Activated CD8-positive, alpha-beta memory T cell treated with anti-CD3 and anti-CD28 coated beads, Interleukin-2, amount 10 ng/mL, durations not matched to agents 7 days and 5 days (primary cell): ENCODE data around the gene WFIKKN2. TPM values are rescaled to one million over a fixed set of nuclear protein-coding genes. Genes with fewer than 3 reads are reported as not detected.

ENCODE experiments used
- ATAC-seq: fragments of 150-1000 bp; cut with Tn5 transposase; one replicate; pipeline ENCODE4 v1.10.0; 2021; ENCODE audit warnings: moderate library complexity
- CTCF ChIA-PET: fragments of 350-600 bp; sonication (Branson Sonifier 250); formaldehyde crosslinking; loops from one replicate; lab custom pipeline; 2021; ENCODE audit warnings: antibody characterized with exemption; lab: Charles Lee
- DNase-seq: peaks from one replicate; pipeline ENCODE4 v3.0.0-alpha.2; 2020
- H3K27ac Mint-ChIP-seq: one replicate; pipeline ENCODE4 v1.8.0; 2021; ENCODE audit warnings: mild to moderate bottlenecking, mixed read lengths
- H3K27me3 Mint-ChIP-seq: one replicate; pipeline ENCODE4 v1.8.0; 2021; ENCODE audit warnings: mixed read lengths
- H3K36me3 Mint-ChIP-seq: one replicate; pipeline ENCODE4 v1.8.0; 2021; ENCODE audit warnings: mild to moderate bottlenecking, mixed read lengths
- H3K4me1 Mint-ChIP-seq: one replicate; pipeline ENCODE4 v1.8.0; 2021; ENCODE audit warnings: mixed read lengths
- H3K4me3 Mint-ChIP-seq: one replicate; pipeline ENCODE4 v1.8.0; 2021; ENCODE audit warnings: mild to moderate bottlenecking, moderate library complexity, mixed read lengths
- H3K9me3 Mint-ChIP-seq: one replicate; pipeline ENCODE4 v1.8.0; 2022; ENCODE audit warnings: low read depth, mixed read lengths
- total RNA-seq, 2 experiments: library from RNA; stranded (reverse); gene quantifications; one replicate each; pipeline ENCODE4 v1.2.3, GENCODE V29; 2021

Gene WFIKKN2
- total RNA-seq, 2 experiments from 2014 or later: not detected

GRCh38 chr17:50881182-50881581, 45.8 kb downstream of the WFIKKN2 start:
- CTCF ChIA-PET: interaction anchor here (0.6 kb wide), 1 partner anchor 11 kb away, joined by 3 read pairs; no protein-coding TSS in a partner anchor
- Mint-ChIP-seq H3K27ac (no peak overlapping the region), H3K4me3 (no peak overlapping the region), H3K36me3 (peaks cover 2% of the 10 kb centered on the region), H3K9me3 (no peaks in the 10 kb centered on the region), H3K4me1 (peaks cover 7% of the 10 kb centered on the region), H3K27me3 (peaks cover 19% of the 10 kb centered on the region)
- DNase-seq (no peak), ATAC-seq (no peak)

GRCh38 chr17:50882851-50883250, 47.5 kb downstream of the WFIKKN2 start:
- CTCF ChIA-PET: interaction anchor here (1.3 to 2.7 kb wide), 2 partner anchors 10 to 74 kb away, joined by 4 to 11 read pairs; no protein-coding TSS in a partner anchor
- Mint-ChIP-seq H3K27ac (no peak overlapping the region), H3K36me3 (peaks cover 2% of the 10 kb centered on the region), H3K27me3 (peaks cover 15% of the 10 kb centered on the region), H3K4me1 (peaks cover 19% of the 10 kb centered on the region), H3K9me3 (no peaks in the 10 kb centered on the region), H3K4me3 (no peak overlapping the region)
- DNase-seq (no peak), ATAC-seq (no peak)

GRCh38 chr17:50883850-50884438, 48.6 kb downstream of the WFIKKN2 start:
- no peak for ATAC-seq
- Mint-ChIP-seq H3K27ac (no peak overlapping the region), H3K4me1 (peaks cover 21% of the 10 kb centered on the region), H3K4me3 (no peak overlapping the region), H3K36me3 (peaks cover 1% of the 10 kb centered on the region), H3K27me3 (peaks cover 8% of the 10 kb centered on the region), H3K9me3 (no peaks in the 10 kb centered on the region)
- CTCF ChIA-PET: interaction anchor here (1.1 to 2.7 kb wide), 3 partner anchors 11 to 73 kb away, joined by 3 to 11 read pairs (median 4); partner anchors contain the start of gene TOB1
- DNase-seq: no peak

DNA sequence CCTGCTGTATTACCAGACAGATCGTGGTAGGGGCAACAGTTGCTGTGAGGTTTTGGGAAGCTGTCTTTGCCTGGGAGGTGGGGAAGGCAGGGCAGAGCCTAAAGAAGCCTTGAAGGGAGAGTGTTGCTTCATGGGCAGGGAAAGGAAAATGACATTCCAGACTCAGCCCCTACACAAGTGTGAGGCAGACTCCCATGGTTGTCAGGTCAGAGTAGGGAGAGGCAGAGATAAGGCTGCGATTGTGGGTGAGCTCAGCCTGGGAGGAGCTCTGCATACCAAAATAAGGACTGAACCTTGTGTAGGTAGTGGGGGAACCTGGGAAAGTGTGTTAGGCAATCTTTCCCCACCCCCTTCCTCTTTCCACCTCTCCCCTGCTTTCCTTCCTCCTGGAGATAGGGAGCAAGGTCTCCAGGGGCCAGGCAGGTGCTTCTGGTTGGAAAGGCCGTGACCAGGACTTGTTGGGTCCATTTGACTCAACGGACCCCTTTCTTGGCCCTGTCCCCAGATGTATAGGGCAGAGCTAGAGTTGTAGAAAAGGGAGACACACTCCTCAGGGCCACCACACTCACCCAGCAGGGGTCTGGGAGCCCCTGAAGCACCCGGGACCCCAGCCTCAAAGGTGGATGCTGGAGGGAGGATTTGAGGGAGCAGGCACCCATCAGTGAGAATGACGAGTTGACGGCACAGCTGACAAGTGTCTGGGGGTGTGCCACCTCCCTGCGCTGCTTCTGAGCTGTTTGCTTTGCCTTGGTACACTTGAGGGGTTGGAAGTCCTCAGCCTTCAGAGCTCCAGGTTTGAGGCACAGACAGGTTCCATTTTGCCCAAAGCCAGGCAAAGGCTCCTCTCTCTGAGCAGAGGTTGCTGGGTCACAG, 49.3 kb downstream of the WFIKKN2 start:
- Mint-ChIP-seq H3K4me3 (no peak overlapping the region), H3K27me3 (peaks cover 12% of the 10 kb centered on the region), H3K36me3 (no peaks in the 10 kb centered on the region), H3K4me1 (peaks cover 21% of the 10 kb centered on the region), H3K9me3 (no peaks in the 10 kb centered on the region), H3K27ac (no peak overlapping the region)
- DNase-seq (no peak), ATAC-seq (no peak)
- CTCF ChIA-PET: interaction anchor here (0.9 to 2.7 kb wide), 3 partner anchors 12 to 33 kb away, joined by 3 to 11 read pairs (median 4); partner anchors contain the start of gene TOB1

DNA sequence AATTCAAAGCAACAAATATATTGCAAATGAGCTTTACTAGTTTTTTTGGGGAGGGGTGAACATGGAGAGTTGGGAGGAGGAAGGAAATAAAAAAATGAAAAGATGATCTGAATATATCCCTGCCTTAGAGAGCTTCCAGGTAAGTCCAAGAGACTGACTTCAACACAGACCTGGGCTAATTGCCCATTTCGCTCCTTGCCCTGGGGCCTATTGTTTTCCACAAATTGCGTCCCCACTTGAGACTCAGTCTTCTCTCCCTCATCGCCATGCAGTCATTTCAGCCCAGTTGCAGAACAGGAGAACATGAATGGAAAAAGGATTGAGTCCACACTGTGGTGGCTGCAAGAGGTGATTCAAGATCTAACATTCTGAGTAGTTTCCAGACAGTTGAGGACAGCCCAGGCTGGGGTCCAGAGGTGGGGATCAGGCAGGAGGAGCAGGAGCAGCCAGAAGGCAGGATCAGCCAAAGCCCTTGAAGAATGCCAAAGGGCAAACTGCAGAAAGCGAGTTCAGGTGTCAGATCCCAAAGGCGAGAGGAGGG, 52.4 kb downstream of the WFIKKN2 start:
- Mint-ChIP-seq H3K27ac (no peak overlapping the region), H3K4me3 (no peak overlapping the region), H3K27me3 (peaks cover 14% of the 10 kb centered on the region), H3K9me3 (no peaks in the 10 kb centered on the region), H3K36me3 (no peaks in the 10 kb centered on the region), H3K4me1 (peaks cover 16% of the 10 kb centered on the region)
- DNase-seq: no peak
- no peak for ATAC-seq
- CTCF ChIA-PET: interaction anchor here (0.9 to 2.1 kb wide), 4 partner anchors 20 to 57 kb away, joined by 3 to 6 read pairs (median 4); partner anchors contain the start of gene TOB1

GRCh38 chr17:50889528-50890118, 54.2 kb downstream of the WFIKKN2 start:
- Mint-ChIP-seq H3K36me3 (no peaks in the 10 kb centered on the region), H3K4me3 (no peak overlapping the region), H3K4me1 (peaks cover 14% of the 10 kb centered on the region), H3K9me3 (no peaks in the 10 kb centered on the region), H3K27me3 (peaks cover 14% of the 10 kb centered on the region), H3K27ac (no peak overlapping the region)
- ATAC-seq: no peak
- CTCF ChIA-PET: no interaction called here
- DNase-seq: no peak

DNA sequence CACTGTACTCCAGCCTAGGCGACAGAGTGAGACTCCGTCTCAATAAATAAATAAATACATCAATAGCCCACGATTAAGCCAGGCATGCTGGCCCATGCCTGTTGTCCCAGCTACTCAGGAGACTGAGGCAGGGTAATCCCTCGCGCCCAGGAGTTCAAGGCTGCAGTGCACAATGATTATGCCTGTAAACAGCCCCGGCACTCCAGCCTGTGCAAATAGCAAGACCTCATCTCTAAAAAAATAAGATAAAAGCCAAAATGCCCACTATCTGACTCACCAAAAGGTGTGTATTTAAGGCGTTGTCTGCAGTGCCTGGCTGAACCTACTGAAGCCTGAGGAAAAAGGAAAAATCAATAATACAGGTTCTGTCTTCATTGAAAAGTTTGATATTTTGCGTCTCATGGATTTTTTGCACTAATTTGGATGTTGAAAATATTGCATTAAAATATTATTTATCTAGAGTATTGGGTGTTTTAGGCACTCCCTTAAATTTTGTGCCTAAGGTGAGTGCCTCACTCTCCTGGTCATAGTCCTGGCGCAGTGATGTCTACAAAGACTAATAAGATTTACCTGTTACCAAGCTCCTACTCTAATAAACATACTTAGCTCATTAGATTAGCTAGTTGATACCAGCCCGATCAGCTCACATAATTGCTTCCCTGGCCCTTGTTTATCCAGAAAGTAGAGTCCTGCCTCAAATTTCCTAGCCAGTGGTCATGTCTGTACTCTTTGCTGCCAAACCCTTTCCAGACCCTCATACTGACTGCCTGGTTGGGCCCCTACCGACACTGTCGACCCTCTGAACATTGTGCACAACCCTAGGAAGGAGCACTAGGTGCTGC, 55.5 kb downstream of the WFIKKN2 start:
- no peak for DNase-seq
- Mint-ChIP-seq H3K27me3 (peaks cover 16% of the 10 kb centered on the region), H3K27ac (no peak overlapping the region), H3K4me3 (no peak overlapping the region), H3K9me3 (no peaks in the 10 kb centered on the region), H3K4me1 (peaks cover 14% of the 10 kb centered on the region), H3K36me3 (no peaks in the 10 kb centered on the region)
- ATAC-seq: no peak
- CTCF ChIA-PET: interaction anchor here (1.4 kb wide), 1 partner anchor 38 kb away, joined by 4 read pairs; no protein-coding TSS in a partner anchor

DNA sequence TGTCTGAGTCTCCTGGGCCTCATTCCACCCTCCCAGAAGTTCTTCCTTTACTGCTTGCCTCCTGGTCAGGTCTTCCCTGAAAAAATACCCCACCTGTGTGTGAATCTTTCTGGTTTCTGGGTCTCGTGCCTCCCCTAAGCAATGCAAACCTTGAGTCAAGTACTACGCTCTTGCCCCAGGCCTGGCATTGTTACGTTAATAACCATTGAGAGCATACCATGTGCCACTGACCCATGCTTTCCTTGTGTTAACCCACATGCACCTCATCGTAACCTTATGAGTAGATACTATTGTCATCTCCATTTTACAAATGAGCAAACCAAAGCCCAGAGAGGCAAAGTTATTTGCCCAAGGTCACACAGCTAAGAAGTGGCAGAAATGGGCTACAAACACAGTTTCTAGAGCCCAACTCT, 56.2 kb downstream of the WFIKKN2 start:
- Mint-ChIP-seq H3K4me3 (no peak overlapping the region), H3K9me3 (no peaks in the 10 kb centered on the region), H3K36me3 (no peaks in the 10 kb centered on the region), H3K27ac (no peak overlapping the region), H3K4me1 (peaks cover 12% of the 10 kb centered on the region), H3K27me3 (peaks cover 16% of the 10 kb centered on the region)
- CTCF ChIA-PET: interaction anchor here (1.4 kb wide), 1 partner anchor 39 kb away, joined by 4 read pairs; no protein-coding TSS in a partner anchor
- ATAC-seq: no peak
- no peak for DNase-seq

Other genes starting within 250 kb of the WFIKKN2 start
- gene ABCC3, start 200.7 kb upstream of the WFIKKN2 start, total RNA-seq: not detected
- 10 to 100 TPM; 30.5 to 39.3 TPM for gene ANKRD40, start 127.7 kb upstream of the WFIKKN2 start, total RNA-seq
- gene LUC7L3, start 116.0 kb upstream of the WFIKKN2 start, total RNA-seq: 100 to 1,000 TPM; 147 to 193 TPM
- not detected for gene ANKRD40CL, start 68.1 kb upstream of the WFIKKN2 start, total RNA-seq
- 10 to 100 TPM; 34.1 to 47.5 TPM for gene TOB1, start 30.8 kb downstream of the WFIKKN2 start, total RNA-seq